GM12801 (cell line): Measurements from ENCODE around the gene DST.

Experiments
- TF ChIP-seq, protein P1 (sequence below): IDR thresholded peaks from one replicate; pipeline ENCODE4 v1.5.1; 2011; ENCODE audit warnings: control low read depth; ENCODE audit not compliant: insufficient read length; ENCODE audit errors: extremely low read depth

The DST gene

DNA sequence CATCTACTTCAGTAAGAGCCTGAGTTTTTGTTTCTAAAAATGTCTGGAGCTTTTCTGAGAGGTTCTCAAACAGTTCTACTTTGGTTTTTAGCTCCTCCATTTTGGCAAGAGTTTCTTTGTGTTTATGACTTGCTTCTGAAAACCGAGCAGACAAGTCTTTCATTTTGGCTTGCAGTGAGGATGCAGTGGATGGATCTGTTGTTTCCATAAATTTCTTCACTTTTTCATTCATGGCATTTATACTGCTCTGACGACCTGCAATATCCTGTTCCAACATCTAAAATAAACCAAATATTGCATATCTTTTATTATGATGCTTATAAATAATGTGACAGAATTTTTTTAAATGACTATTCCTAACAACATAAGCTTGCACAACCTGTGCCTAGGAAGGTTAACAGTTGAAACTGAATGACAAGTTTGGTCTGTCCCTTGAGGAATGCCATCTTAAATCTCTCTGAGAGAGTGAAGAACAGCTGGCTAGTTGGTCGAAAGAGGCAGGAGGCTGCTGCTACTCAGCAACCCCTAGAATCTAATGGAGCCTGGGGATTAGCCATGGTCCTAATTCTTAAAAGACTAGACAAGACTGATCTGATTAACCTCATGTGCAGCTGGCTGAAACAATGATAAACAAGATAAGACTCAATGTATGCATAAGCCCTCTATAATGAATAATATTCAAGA is 69.8 kb downstream of the DST start:
- TF ChIP-seq, protein P1, sequence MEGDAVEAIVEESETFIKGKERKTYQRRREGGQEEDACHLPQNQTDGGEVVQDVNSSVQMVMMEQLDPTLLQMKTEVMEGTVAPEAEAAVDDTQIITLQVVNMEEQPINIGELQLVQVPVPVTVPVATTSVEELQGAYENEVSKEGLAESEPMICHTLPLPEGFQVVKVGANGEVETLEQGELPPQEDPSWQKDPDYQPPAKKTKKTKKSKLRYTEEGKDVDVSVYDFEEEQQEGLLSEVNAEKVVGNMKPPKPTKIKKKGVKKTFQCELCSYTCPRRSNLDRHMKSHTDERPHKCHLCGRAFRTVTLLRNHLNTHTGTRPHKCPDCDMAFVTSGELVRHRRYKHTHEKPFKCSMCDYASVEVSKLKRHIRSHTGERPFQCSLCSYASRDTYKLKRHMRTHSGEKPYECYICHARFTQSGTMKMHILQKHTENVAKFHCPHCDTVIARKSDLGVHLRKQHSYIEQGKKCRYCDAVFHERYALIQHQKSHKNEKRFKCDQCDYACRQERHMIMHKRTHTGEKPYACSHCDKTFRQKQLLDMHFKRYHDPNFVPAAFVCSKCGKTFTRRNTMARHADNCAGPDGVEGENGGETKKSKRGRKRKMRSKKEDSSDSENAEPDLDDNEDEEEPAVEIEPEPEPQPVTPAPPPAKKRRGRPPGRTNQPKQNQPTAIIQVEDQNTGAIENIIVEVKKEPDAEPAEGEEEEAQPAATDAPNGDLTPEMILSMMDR: no peak

DNA sequence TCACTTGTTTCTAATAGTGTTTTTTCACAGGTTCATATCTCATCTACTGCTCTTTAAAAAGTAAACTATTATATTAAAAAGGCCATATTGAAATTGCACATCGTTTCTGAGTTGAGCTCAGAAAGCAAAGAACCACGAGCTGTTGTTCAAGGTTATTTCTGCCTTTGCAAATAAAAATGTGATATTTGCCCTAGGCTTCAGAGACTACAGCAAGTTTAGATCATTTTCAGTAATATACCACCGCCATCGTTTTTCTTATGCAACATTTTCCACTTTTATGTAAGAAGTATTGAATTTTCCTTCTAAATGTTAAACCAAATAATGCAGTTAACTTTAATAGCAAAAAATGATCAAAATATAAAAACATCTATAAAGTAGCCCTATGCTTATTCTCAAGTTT is 71.1 kb downstream of the DST start:
- TF ChIP-seq, protein P1: no peak

DNA sequence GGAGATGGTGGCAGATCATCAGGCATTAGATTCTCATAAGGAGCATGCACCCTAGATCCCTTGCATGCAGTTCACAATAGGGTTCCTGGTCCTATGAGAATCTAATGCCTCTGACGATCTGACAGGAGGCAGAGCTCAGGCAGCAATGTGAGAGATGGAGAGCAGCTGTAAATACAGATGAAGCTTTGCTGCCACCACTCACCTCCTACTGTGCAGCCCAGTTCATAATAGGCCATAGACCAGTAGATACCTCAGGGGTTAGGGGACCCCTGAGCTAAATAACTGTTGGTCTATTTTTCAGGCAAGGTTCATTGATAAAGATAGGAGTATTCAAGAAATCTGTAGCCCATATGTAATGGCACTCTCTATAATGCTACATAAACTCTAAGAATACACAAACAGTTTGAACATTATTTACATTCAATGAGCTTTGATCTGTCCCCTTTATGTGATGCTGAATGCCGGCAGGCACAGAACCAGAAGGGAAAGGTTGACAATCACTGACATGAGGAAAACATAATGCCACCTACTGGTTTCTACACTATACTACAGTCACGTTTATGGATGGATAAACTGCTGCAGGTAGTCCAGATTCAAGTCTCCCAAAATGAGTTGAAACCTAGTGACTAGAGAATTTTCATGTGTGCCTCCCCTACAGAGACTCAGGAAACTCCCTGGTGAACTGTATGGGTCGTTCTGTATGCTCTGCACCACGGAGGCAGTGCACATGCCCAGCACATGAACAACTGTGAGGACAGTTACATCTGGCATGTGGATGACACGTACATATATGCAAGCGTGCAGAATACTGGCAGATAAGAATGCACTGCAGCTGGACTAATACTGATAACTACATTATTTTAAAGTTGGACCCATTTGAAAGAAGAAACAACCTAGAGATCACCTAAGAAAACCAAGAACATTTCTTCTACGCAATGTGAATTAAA is 72.0 kb downstream of the DST start:
- TF ChIP-seq, protein P1: no peak

DNA sequence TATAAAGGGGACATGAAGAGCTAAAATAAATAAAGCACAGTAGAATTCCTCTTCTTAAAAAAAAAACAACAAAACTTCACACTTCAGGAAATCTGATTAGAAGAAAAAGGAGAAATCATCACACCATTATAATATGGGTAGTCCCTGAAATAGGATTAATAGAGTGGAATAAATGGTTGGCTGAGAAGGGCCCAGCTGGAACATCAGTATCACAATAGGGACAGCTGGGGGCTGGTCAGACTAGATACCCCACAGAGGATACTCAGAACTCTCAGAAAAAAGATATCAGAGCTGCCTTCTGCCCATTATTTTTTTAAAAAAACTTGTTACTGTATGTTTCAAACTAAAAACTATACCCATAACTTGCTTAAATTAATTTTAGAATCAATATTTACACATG is 75.2 kb downstream of the DST start:
- TF ChIP-seq, protein P1: no peak

DNA sequence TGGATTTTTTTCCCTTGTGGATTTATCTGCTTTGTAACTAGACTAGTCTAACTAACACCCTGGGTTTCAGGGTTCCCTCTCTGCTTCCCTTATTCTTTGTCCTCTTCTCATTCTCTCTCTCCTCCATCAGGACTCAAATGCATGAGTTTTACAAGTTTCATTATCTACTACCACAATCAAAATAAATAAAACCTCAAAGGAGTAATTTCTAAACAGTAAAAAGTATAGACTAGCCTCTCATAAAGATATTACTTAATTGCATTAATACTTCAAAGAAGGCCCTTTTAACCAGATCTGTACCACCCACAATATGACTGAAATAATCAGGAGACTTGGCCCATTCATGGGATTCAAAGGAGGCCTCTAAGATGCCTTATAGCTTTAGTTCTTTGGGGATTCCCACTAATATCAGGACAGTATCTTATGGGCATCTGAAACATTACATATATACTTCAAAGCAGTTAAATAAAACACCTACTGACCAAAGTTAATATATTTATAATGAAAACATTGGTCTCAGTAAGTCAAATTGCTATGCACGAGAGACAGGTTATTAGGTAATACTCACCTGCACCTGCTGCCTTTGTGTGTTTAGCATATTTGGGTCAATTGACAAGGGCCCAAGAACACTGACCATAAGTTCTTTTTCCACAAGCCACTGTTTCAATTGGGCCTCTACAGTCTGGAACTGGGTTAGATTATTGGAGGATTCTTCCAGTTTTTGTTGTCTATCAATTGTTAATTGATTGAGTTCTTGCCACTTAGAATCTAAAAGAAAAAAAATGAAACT is 85.7 kb downstream of the DST start:
- TF ChIP-seq, protein P1: no peak

DNA sequence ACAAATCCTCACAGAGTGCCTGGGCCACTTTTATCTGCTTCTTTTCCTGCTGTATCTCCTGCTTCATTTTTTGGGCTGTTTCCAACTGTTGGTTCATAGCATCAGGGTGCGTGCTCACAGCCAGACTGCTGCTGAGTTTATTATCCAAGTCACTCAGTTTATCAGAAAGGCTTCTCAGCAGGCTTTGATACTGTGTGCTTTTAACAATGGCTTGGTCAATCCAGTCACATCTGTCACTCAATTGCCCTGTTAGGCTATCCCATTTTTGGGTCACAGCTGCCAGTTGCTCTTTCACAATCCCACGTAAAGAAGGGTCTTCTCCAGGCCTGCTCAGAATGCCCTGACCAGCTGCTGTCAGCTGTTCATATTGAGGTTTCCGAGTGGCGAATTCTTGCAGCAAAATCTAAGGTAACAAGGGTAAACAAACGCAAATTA is 87.2 kb downstream of the DST start:
- TF ChIP-seq, protein P1: no peak
